Measurements from ENCODE around the gene AMN. TPM values are rescaled to one million over a fixed set of nuclear protein-coding genes. Genes with fewer than 3 reads are reported as not detected.
A peak's percentile ranks its signal among the peaks of the same experiment; 100 is the strongest.
"Not testable (repeated sequence)": the region's sequence is repeated elsewhere in the genome, so short reads cannot be mapped to it uniquely, and the experiment has no call there.

AMN gene
- total RNA-seq = 10 to 100 TPM; 14.9 to 56.6 (median 31.6) TPM

- Histone ChIP-seq H3K27ac (no peak within 1 kb of the TSS), H3K4me1 (peaks cover 7 to 25% (median 16%) of the 10 kb centered on the region in 4 donors), H3K36me3 (no peaks in the 10 kb centered on the region), H3K4me3 (peak within 1 kb of the TSS in 3 of 4 donors; percentile 10 to 39 (median 31)), H3K27me3 (peaks cover 0 to 22% (median 16%) of the 10 kb centered on the region in 4 donors), H3K9me3 (no peaks in the 10 kb centered on the region)
- no peak for TF ChIP-seq POLR2A (IDR thresholded peaks at IDR 0.05)
- TF ChIP-seq POLR2AphosphoS5 (IDR thresholded peaks at IDR 0.05) = no peak
- no peak for TF ChIP-seq EP300 (IDR thresholded peaks at IDR 0.05)
- TF ChIP-seq CTCF (IDR thresholded peaks at IDR 0.05) = no peak
- ATAC-seq (ENCODE audit: low FRiP score in 2 of 2) (peak in 1 of 2 donors; percentile 32), DNase-seq (peak in 1 of 2 donors; percentile 84)
- 15 to 19% methylated on average over 10 to 38 of the region's 56 CpGs for WGBS, 2 donors
These were observed at the start of gene AMN for GRCh38 chr14:102922490-102923200. AMN (plus strand) TSS chr14:102922663; CDS start chr14:102922689, 26 bp downstream.

GRCh38 chr14:102873131-102873530, 49.3 kb upstream of the AMN start:
- Histone ChIP-seq H3K4me3 (no peak overlapping the region), H3K36me3 (peaks cover 8 to 54% (median 40%) of the 10 kb centered on the region in 4 donors), H3K4me1 (peaks cover 0 to 13% (median 10%) of the 10 kb centered on the region in 4 donors), H3K9me3 (no peaks in the 10 kb centered on the region), H3K27me3 (no peaks in the 10 kb centered on the region), H3K27ac (no peak overlapping the region)
- TF ChIP-seq EP300 (IDR thresholded peaks at IDR 0.05) = no peak
- no peak for TF ChIP-seq CTCF (IDR thresholded peaks at IDR 0.05)
- TF ChIP-seq POLR2A (IDR thresholded peaks at IDR 0.05) = no peak
- TF ChIP-seq POLR2AphosphoS5 (IDR thresholded peaks at IDR 0.05) = no peak
- DNase-seq (no peak), ATAC-seq (ENCODE audit: low FRiP score in 2 of 2) (no peak)
- 94 to 96% methylated on average over 7 of the region's 7 CpGs for WGBS, 2 donors

GRCh38 chr14:102873546-102874061, 48.9 kb upstream of the AMN start:
- Histone ChIP-seq H3K4me3 (no peak overlapping the region), H3K36me3 (peaks cover 8 to 54% (median 40%) of the 10 kb centered on the region in 4 donors), H3K9me3 (no peaks in the 10 kb centered on the region), H3K4me1 (peaks cover 0 to 13% (median 11%) of the 10 kb centered on the region in 4 donors), H3K27ac (no peak overlapping the region), H3K27me3 (no peaks in the 10 kb centered on the region)
- ATAC-seq (ENCODE audit: low FRiP score in 2 of 2) (no peak), DNase-seq (no peak)
- WGBS, 2 donors = 64 to 73% methylated on average over 7 of the region's 7 CpGs
- TF ChIP-seq POLR2AphosphoS5 (IDR thresholded peaks at IDR 0.05) (no peak), POLR2A (IDR thresholded peaks at IDR 0.05) (no peak), EP300 (IDR thresholded peaks at IDR 0.05) (no peak), CTCF (IDR thresholded peaks at IDR 0.05) (no peak)

GRCh38 chr14:102875652-102876051, 46.8 kb upstream of the AMN start:
- no peak overlapping the region for H3K4me3 ChIP-seq
- H3K27me3 ChIP-seq = no peaks in the 10 kb centered on the region
- DNase-seq (no peak), ATAC-seq (ENCODE audit: low FRiP score in 2 of 2) (peak in 1 of 2 donors; percentile 50)
- H3K9me3 ChIP-seq = no peaks in the 10 kb centered on the region
- WGBS, 2 donors = 63 to 90% methylated on average over 2 of the region's 2 CpGs
- H3K27ac ChIP-seq = no peak overlapping the region
- H3K4me1 ChIP-seq = peaks cover 0 to 20% (median 12%) of the 10 kb centered on the region in 4 donors
- peaks cover 8 to 51% (median 38%) of the 10 kb centered on the region in 4 donors for H3K36me3 ChIP-seq
- TF ChIP-seq EP300 (IDR thresholded peaks at IDR 0.05) = no peak
- TF ChIP-seq CTCF (IDR thresholded peaks at IDR 0.05) = no peak
- no peak for TF ChIP-seq POLR2A (IDR thresholded peaks at IDR 0.05)
- no peak for TF ChIP-seq POLR2AphosphoS5 (IDR thresholded peaks at IDR 0.05)

- DNase-seq; H3K9me3 ChIP-seq; H3K27me3 ChIP-seq; H3K4me3 ChIP-seq; H3K27ac ChIP-seq; ATAC-seq (ENCODE audit: low FRiP score in 2 of 2): not testable (repeated sequence)
- peaks cover 8 to 35% (median 25%) of the 10 kb centered on the region in 4 donors for H3K36me3 ChIP-seq
- 96 to 98% methylated on average over 10 of the region's 10 CpGs for WGBS, 2 donors
- H3K4me1 ChIP-seq = peaks cover 0 to 11% (median 4%) of the 10 kb centered on the region in 4 donors
These were observed 45.0 kb upstream of the AMN start for GRCh38 chr14:102877511-102877910.
